HS-5 (cell line): Measurements from ENCODE around the gene PRAMEF27.
"Not testable (repeated sequence)": the region's sequence is repeated elsewhere in the genome, so short reads cannot be mapped to it uniquely, and the experiment has no call there.

ENCODE experiments used
- DNase-seq: peaks from one replicate; pipeline ENCODE4 v3.0.0-alpha.2; 2012; ENCODE audit warnings: low read depth

Gene PRAMEF27

DNA sequence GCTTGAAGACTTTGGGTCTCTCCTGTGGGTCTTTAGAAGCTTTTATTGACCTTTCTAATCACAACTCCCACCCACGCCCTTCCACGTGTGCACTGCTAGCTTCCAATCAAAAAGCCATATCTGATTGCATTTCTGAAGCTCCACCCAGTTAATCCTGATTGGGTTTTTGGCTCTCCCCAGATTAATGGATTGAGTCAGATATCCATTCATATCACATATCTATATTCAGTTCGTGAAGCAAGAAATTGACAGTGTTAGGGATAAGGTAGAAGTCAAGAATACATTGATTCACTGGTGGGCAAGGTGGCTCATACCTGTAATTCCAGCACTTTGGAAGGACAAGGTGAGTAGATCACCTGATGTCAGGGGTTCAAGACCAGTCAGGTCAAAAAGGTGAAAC lies at the start of gene PRAMEF27:
Gene PRAMEF27 (minus strand): TSS at position 101 of the 400 bp plus-strand sequence. CDS start 2,916 bp downstream, outside the sequence.
- not testable (repeated sequence) for DNase-seq

- not testable (repeated sequence) for DNase-seq
These were observed 14.1 kb upstream of the PRAMEF27 start, which contains the start of gene PRAMEF25 for GRCh38 chr1:13070474-13070873. Gene PRAMEF25, plus strand, starts transcription at chr1:13070774. Its CDS starts 2,920 bp downstream, at chr1:13073694.

DNA sequence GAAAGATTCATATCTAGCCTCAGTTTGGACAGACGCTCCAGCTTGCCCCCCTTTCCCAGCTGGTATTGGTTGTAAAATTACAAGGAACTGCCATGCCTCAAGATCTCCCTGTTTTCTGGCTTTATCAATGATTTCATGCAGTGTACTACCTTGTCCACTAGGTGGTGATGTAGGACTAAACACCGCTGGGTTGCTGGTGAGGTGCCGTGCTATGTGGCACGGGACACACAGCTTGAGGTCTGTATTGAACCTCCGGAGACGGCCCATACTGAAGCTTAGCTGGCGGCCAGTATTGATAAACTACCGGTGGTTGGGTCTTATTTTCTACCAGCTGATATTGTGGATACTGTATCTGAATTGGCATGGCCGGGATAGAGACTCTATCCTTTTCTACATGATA lies 36.5 kb downstream of the PRAMEF27 start:
- not testable (repeated sequence) for DNase-seq

DNA sequence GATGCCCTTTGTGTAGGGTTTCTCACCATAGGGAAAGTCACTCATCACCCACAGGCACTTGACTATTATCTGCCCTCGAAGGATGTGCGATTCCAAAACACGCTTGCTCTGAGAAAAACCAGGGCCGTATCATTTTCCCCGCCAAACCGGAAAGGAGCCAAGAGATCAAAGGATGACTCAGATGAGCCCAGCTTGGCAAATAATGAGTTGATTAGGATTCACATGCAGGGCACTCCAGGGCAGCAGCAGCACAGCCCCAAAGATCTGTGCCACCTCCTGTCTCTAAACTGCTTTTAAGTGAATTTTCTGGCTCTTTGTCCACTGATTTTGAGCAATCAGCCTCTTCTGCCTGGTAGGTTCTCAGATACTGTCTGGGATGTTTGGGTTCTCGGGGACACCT lies 44.4 kb downstream of the PRAMEF27 start:
- DNase-seq = not testable (repeated sequence)

DNA sequence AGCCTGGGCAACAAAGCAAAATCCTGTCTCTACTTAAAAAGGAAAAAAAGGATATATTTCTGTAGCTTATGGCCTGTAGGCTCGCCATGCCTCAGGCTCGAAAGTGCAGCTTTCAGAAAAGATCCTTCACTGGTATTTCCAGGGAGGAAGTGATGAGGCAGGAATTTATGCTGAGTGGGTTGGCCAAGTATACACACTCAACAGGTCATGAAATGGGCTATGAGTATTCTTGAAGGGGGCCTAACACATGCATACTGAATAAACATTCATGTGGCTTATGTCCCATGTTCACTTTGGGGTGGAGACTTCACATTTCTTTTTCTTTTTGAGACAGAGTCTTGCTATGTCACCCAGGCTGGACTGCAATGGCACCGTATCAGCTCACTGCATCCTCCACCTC lies 47.0 kb downstream of the PRAMEF27 start:
- not testable (repeated sequence) for DNase-seq

DNA sequence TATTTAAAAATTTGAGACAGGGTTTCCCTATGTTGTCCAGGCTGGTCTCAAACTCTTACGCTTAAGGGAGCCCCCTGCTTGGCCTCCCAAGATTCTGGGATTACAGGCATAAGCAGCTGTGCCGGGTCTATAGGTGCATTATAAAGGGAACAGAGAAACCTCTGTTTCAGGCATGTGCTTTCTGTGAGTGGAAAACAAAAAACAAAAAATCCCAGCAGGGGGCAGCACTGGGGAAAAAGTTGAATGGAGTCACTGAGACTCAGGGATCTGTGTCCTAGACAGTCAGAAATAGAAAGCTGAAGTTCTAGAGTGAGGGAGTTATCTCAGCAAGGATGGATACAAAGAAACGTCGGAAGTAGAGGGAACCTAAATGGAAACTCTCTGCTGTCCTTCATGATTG lies 50.6 kb downstream of the PRAMEF27 start:
- not testable (repeated sequence) for DNase-seq
